Type B pancreatic cell (in vitro differentiated cells): ENCODE data around the gene ZNF768. TPM values are rescaled to one million over a fixed set of nuclear protein-coding genes. Genes with fewer than 3 reads are reported as not detected.

Experiments used
- DNase-seq: peaks from one replicate; pipeline ENCODE4 v3.0.0; 2021; ENCODE audit warnings: mixed read lengths; ENCODE audit not compliant: unreplicated experiment; ENCODE audit errors: extremely low spot score
- H3K27ac Mint-ChIP-seq: 2 replicates; pipeline ENCODE4 v1.8.0; 2021; ENCODE audit warnings: mild to moderate bottlenecking, mixed read lengths
- H3K27me3 Mint-ChIP-seq: 2 replicates; pipeline ENCODE4 v1.8.0; 2021; ENCODE audit warnings: mixed read lengths
- H3K36me3 Mint-ChIP-seq: 2 replicates; pipeline ENCODE4 v1.8.0; 2021; ENCODE audit warnings: mixed read lengths
- H3K4me1 Mint-ChIP-seq: one replicate; pipeline ENCODE4 v1.8.0; 2021; ENCODE audit warnings: mixed read lengths; ENCODE audit not compliant: unreplicated experiment
- H3K4me3 Mint-ChIP-seq: 2 replicates; pipeline ENCODE4 v1.8.0; 2021; ENCODE audit warnings: mild to moderate bottlenecking, mixed read lengths
- H3K9me3 Mint-ChIP-seq: 2 replicates; pipeline ENCODE4 v1.8.0; 2021; ENCODE audit warnings: mixed read lengths
- CTCF ChIP-seq: fragments of 200-600 bp; sonication (generic); conservative IDR thresholded peaks from 2 replicates; pipeline ENCODE4 v1.5.0; 2021; ENCODE audit warnings: antibody characterized with exemption, mild to moderate bottlenecking
- total RNA-seq: library from RNA; stranded (reverse); gene quantifications from 2 replicates; pipeline ENCODE4 v1.2.1, GENCODE V29; 2021; ENCODE audit warnings: low replicate concordance

The ZNF768 gene
- total RNA-seq, 1 donor from 2014 or later: 58.7 TPM

- TF ChIP-seq CTCF: no peak
- no peaks in the 10 kb centered on the region for H3K9me3 Mint-ChIP-seq
- peaks cover 3% of the 10 kb centered on the region for H3K27me3 Mint-ChIP-seq
- H3K4me1 Mint-ChIP-seq: peaks cover 6% of the 10 kb centered on the region
- DNase-seq: no peak
- no peak overlapping the region for H3K27ac Mint-ChIP-seq
- H3K36me3 Mint-ChIP-seq: no peaks in the 10 kb centered on the region
- H3K4me3 Mint-ChIP-seq: no peak overlapping the region
Measured at GRCh38 chr16:30494709-30495108, 31.7 kb downstream of the ZNF768 start.

GRCh38 chr16:30493941-30494488 lies 32.4 kb downstream of the ZNF768 start:
- no peak overlapping the region for H3K27ac Mint-ChIP-seq
- no peak for DNase-seq
- H3K27me3 Mint-ChIP-seq: peaks cover 3% of the 10 kb centered on the region
- no peaks in the 10 kb centered on the region for H3K36me3 Mint-ChIP-seq
- peaks cover 6% of the 10 kb centered on the region for H3K4me1 Mint-ChIP-seq
- no peak for TF ChIP-seq CTCF
- H3K9me3 Mint-ChIP-seq: no peaks in the 10 kb centered on the region
- H3K4me3 Mint-ChIP-seq: no peak overlapping the region

GRCh38 chr16:30491744-30492308 lies 34.5 kb downstream of the ZNF768 start:
- no peak for DNase-seq
- H3K27ac Mint-ChIP-seq: no peak overlapping the region
- H3K4me3 Mint-ChIP-seq: no peak overlapping the region
- peaks cover 6% of the 10 kb centered on the region for H3K4me1 Mint-ChIP-seq
- no peaks in the 10 kb centered on the region for H3K36me3 Mint-ChIP-seq
- peaks cover 3% of the 10 kb centered on the region for H3K27me3 Mint-ChIP-seq
- TF ChIP-seq CTCF: no peak
- no peaks in the 10 kb centered on the region for H3K9me3 Mint-ChIP-seq

- no peak overlapping the region for H3K27ac Mint-ChIP-seq
Measured at GRCh38 chr16:30491229-30491628, 35.1 kb downstream of the ZNF768 start.

GRCh38 chr16:30490210-30490609 lies 36.2 kb downstream of the ZNF768 start:
- no peak for TF ChIP-seq CTCF
- Mint-ChIP-seq H3K27ac (no peak overlapping the region), H3K9me3 (no peaks in the 10 kb centered on the region), H3K27me3 (peaks cover 3% of the 10 kb centered on the region), H3K4me3 (no peak overlapping the region), H3K36me3 (no peaks in the 10 kb centered on the region), H3K4me1 (peaks cover 6% of the 10 kb centered on the region)
- no peak for DNase-seq

More at GRCh38 chr16:30491229-30491628, 35.1 kb downstream of the ZNF768 start:
- TF ChIP-seq CTCF: no peak
- H3K4me1 Mint-ChIP-seq: peaks cover 6% of the 10 kb centered on the region
- no peak overlapping the region for H3K4me3 Mint-ChIP-seq
- no peaks in the 10 kb centered on the region for H3K9me3 Mint-ChIP-seq
- H3K36me3 Mint-ChIP-seq: no peaks in the 10 kb centered on the region
- no peak for DNase-seq
- peaks cover 3% of the 10 kb centered on the region for H3K27me3 Mint-ChIP-seq
